HepG2 (cell line): ENCODE measurements around the gene DYNC2I2. TPM values are rescaled to one million over a fixed set of nuclear protein-coding genes. Genes with fewer than 3 reads are reported as not detected.
A peak's percentile ranks its signal among the peaks of the same experiment; 100 is the strongest.

Experiments used
- ATAC-seq: fragments of 200-7000 bp; cut with Tn5 transposase; 3 replicates; pipeline ENCODE4 v1.9.1; 2020; ENCODE audit warnings: mild to moderate bottlenecking, moderate library complexity
- BruUV-seq: library from RNA; stranded (reverse); fragments of 400-500 nt; replicated peaks from 2 replicates; lab custom pipeline; 2021; lab: Mats Ljungman, UMichigan
- CTCF ChIA-PET: fragments of 300-600 bp; formaldehyde crosslinking; extraction: SDS; loops from one replicate; lab custom pipeline; 2021; ENCODE audit warnings: low total read pairs, inconsistent platforms, low intra/inter-chr PET ratio; lab: Yijun Ruan, JAX
- POLR2A ChIA-PET: fragments of 350-600 bp; sonication (Branson Sonifier 250); formaldehyde crosslinking; loops from one replicate; lab custom pipeline; 2020; ENCODE audit warnings: antibody characterized with exemption, inconsistent platforms; lab: Yijun Ruan, JAX
- DNase-seq: peaks from one replicate; pipeline ENCODE4 v3.0.0-alpha.2; 2015; ENCODE audit warnings: low spot score
- FAIRE-seq: peaks from 3 replicates; lab custom pipeline; 2011; peaks lifted over from hg19 to GRCh38; lab: Jason Lieb, UNC
- H2AFZ ChIP-seq: one replicate; pipeline ENCODE4 v1.6.1; 2011; ENCODE audit warnings: low read length, inconsistent platforms
- H3K27ac ChIP-seq: fragments of 300-600 bp; 3 replicates; pipeline ENCODE4 v1.8.0; 2011; ENCODE audit warnings: mixed run types, mild to moderate bottlenecking, mixed read lengths, low read length, inconsistent platforms; ENCODE audit not compliant: insufficient read depth; ENCODE audit errors: extremely low read length
- H3K27me3 ChIP-seq, 2 experiments: fragments of 200-600 bp in 1 of 2; 2 replicates in 1 of 2; 3 replicates in 1 of 2; pipeline versions ENCODE4 v1.6.0 to v1.8.0; 2011; ENCODE audit warnings: low read length in 2 of 2, mild to moderate bottlenecking in 2 of 2, moderate library complexity in 2 of 2, inconsistent platforms in 1 of 2; ENCODE audit not compliant: insufficient read depth in 2 of 2, control insufficient read depth in 1 of 2
- H3K36me3 ChIP-seq, 2 experiments: fragments of 200-600 bp in 1 of 2; replicated peaks in 1 of 2; 2 replicates in 1 of 2; 3 replicates in 1 of 2; pipeline versions ENCODE4 v1.5.1 to v1.8.0; 2011; ENCODE audit warnings: low read length in 2 of 2, inconsistent platforms in 1 of 2; ENCODE audit not compliant: insufficient read depth in 2 of 2, control insufficient read depth in 1 of 2
- H3K4me1 ChIP-seq: 2 replicates; pipeline ENCODE4 v1.5.1; 2012; ENCODE audit warnings: low read length, inconsistent platforms; ENCODE audit not compliant: insufficient read depth
- H3K4me2 ChIP-seq: 2 replicates; pipeline ENCODE4 v1.6.0; 2011; ENCODE audit warnings: low read depth, low read length, inconsistent platforms
- H3K4me3 ChIP-seq, 3 experiments: fragments of 200-600 bp in 1 of 3; sonication (generic), shearing (Covaris generic) in 1 of 3; replicated peaks in 1 of 3; 2 replicates each; pipeline ENCODE4 v1.5.1; 2011 to 2016; ENCODE audit warnings: low read length in 3 of 3, inconsistent platforms in 2 of 3, low read depth in 2 of 3, mild to moderate bottlenecking in 2 of 3, control low read depth in 1 of 3, mixed read lengths in 1 of 3; ENCODE audit not compliant: insufficient read depth in 1 of 3
- H3K79me2 ChIP-seq: one replicate; pipeline ENCODE4 v1.6.1; 2011; ENCODE audit warnings: low read length, inconsistent platforms; ENCODE audit not compliant: insufficient read depth
- H3K9ac ChIP-seq: 2 replicates; pipeline ENCODE4 v1.6.0; 2011; ENCODE audit warnings: mild to moderate bottlenecking, low read depth, low read length, inconsistent platforms; ENCODE audit not compliant: insufficient read depth
- H3K9me3 ChIP-seq: 2 replicates; pipeline ENCODE4 v1.5.1; 2012; ENCODE audit warnings: mild to moderate bottlenecking, low read length
- H4K20me1 ChIP-seq: 2 replicates; pipeline ENCODE4 v1.6.0; 2011; ENCODE audit warnings: inconsistent platforms, mild to moderate bottlenecking, low read length, moderate library complexity; ENCODE audit not compliant: insufficient read depth
- ARNT ChIP-seq: fragments of 450-650 bp; IDR thresholded peaks from 2 replicates; pipeline ENCODE4 v1.6.1; 2017
- HES4 ChIP-seq: sonication (generic); formaldehyde crosslinking; IDR thresholded peaks from 2 replicates; pipeline ENCODE4 v1.9.0; 2021; ENCODE audit warnings: mild to moderate bottlenecking, missing genetic modification reagents, borderline replicate concordance
- MAFG ChIP-seq: sonication (generic); formaldehyde crosslinking; IDR thresholded peaks from 2 replicates; pipeline ENCODE4 v1.5.1; 2020; ENCODE audit warnings: mild to moderate bottlenecking, missing genetic modification reagents
- MXI1 ChIP-seq: IDR thresholded peaks from 3 replicates; pipeline ENCODE4 v1.6.1; 2012; ENCODE audit warnings: low read depth, low read length, inconsistent platforms, borderline replicate concordance
- POLR2G ChIP-seq: fragments of 200-400 bp; formaldehyde crosslinking; IDR thresholded peaks from 2 replicates; pipeline ENCODE4 v1.6.1; 2018; ENCODE audit warnings: mild to moderate bottlenecking, low read depth, low read length, moderate library complexity
- REPIN1 ChIP-seq: sonication (generic); formaldehyde crosslinking; IDR thresholded peaks from 2 replicates; pipeline ENCODE4 v1.8.0; 2022; ENCODE audit warnings: missing genetic modification reagents, low read depth, mild to moderate bottlenecking, borderline replicate concordance
- ZNF737 ChIP-seq: sonication (generic); formaldehyde crosslinking; IDR thresholded peaks from 2 replicates; pipeline ENCODE4 v1.5.0; 2020; ENCODE audit warnings: missing genetic modification reagents, mild to moderate bottlenecking, borderline replicate concordance
- WGBS: methylation state at CpG from one replicate; pipeline ENCODE4 v1.1.6; 2017; ENCODE audit warnings: low lambda C conversion rate; 5-methylcytosine and 5-hydroxymethylcytosine counted together
- in situ Hi-C: cut with HindIII; loops from 2 replicates; pipeline ENCODE4 v1.10.0; 2017; ENCODE audit warnings: low pct_unique_long_range_greater_than_20kb; ENCODE audit not compliant: extremely low pct_ligation_motif_present
- intact Hi-C: fragments of 100-400 bp; cut with micrococcal nuclease; formaldehyde crosslinking; loops from one replicate; pipeline ENCODE4 v1.10.0; 2022; ENCODE audit not compliant: unreplicated experiment
- polyA plus RNA-seq, 8 experiments: library from polyadenylated mRNA; depleted of rRNA in 3 of 8; stranded (reverse) in 7 of 8; unstranded in 1 of 8; fragments of >200 nt; fragmentation: Illumina TruSeq in 4 of 8; extraction: Trizol in 4 of 8; gene quantifications; 2 replicates each; pipeline versions ENCODE4 v1.2.1 to v1.2.3, GENCODE V29; 2011 to 2016; ENCODE audit warnings: low read depth in 4 of 8, missing spikeins in 1 of 8, mixed read lengths in 1 of 8; ENCODE audit not compliant: insufficient read depth in 1 of 8
- total RNA-seq, 5 experiments: library from RNA; depleted of rRNA; stranded (reverse); fragments of >200 nt; fragmentation: Illumina TruSeq; extraction: Trizol; gene quantifications; 2 replicates each; pipeline ENCODE4 v1.2.3, GENCODE V29; 2016; ENCODE audit warnings: low read depth in 1 of 5

Gene DYNC2I2
- total and polyA plus RNA-seq, 2 of the 13 experiments (the other 11 are each of a cell fraction or from before 2014, with no cell fraction given): 13.7 to 40.2 TPM

- no peak overlapping the region for H3K27ac ChIP-seq
- BruUV-seq: no TSS peak
- no peak overlapping the region for H3K4me2 ChIP-seq
- H3K79me2 ChIP-seq: no peaks in the 10 kb centered on the region
- H3K9ac ChIP-seq: no peak overlapping the region
- ChIA-PET CTCF (no interaction called here), POLR2A (no interaction called here)
- WGBS: 98% methylated on average over 7 of the region's 10 CpGs
- in situ Hi-C loops: no loop called here
- intact Hi-C loops: no loop called here
- TF ChIP-seq POLR2G: 0 out of 2 replicates have a peak, but pooled peaks have one; percentile 26
- TF ChIP-seq REPIN1: no peak
- no peak for ATAC-seq
- DNase-seq: no peak
- no peaks in the 10 kb centered on the region for H3K9me3 ChIP-seq
- H4K20me1 ChIP-seq: no peaks in the 10 kb centered on the region
- no peaks in the 10 kb centered on the region for H3K27me3 ChIP-seq
- H3K4me1 ChIP-seq: peaks cover 21% of the 10 kb centered on the region
- H3K4me3 ChIP-seq: no peak overlapping the region
- H3K36me3 ChIP-seq: peaks cover 17 to 43% of the 10 kb centered on the region in 2 experiments; a peak in 4 of 5 replicates
- FAIRE-seq: no peak
- H2AFZ ChIP-seq: no peak overlapping the region
Measured at GRCh38 chr9:128634111-128634510, 22.5 kb downstream of the DYNC2I2 start.

GRCh38 chr9:128633601-128634000 is 23.0 kb downstream of the DYNC2I2 start:
- TF ChIP-seq ARNT (no peak), MAFG (CRISPR knock-in tag) (no peak), HES4 (CRISPR knock-in tag) (no peak), MXI1 (no peak), ZNF737 (CRISPR knock-in tag) (no peak)
- Histone ChIP-seq H3K4me2 (no peak overlapping the region), H3K4me1 (peaks cover 25% of the 10 kb centered on the region), H2AFZ (no peak overlapping the region), H3K27ac (no peak overlapping the region), H3K27me3 (no peaks in the 10 kb centered on the region), H3K9me3 (no peaks in the 10 kb centered on the region), H4K20me1 (no peaks in the 10 kb centered on the region), H3K9ac (no peak overlapping the region), H3K79me2 (no peaks in the 10 kb centered on the region), H3K4me3 (no peak overlapping the region), H3K36me3 (peaks cover 17 to 40% of the 10 kb centered on the region in 2 experiments; a peak in 4 of 5 replicates)
- DNase-seq (no peak), ATAC-seq (no peak), FAIRE-seq (no peak)
- in situ Hi-C loops: no loop called here
- CTCF ChIA-PET: no interaction called here
- intact Hi-C loops: no loop called here
- BruUV-seq: TSS peak; percentile 52
- over 99% methylated on average over 11 of the region's 11 CpGs for WGBS
- POLR2A ChIA-PET: no interaction called here
